MV-4-11 (cell line): ENCODE data around the gene TRAPPC12.
"Not testable (repeated sequence)": the region's sequence is repeated elsewhere in the genome, so short reads cannot be mapped to it uniquely, and the experiment has no call there.

Experiments used
- DNase-seq: peaks from one replicate; lab custom pipeline; 2025; lab: John Stamatoyannopoulos, UW

Gene TRAPPC12

DNA sequence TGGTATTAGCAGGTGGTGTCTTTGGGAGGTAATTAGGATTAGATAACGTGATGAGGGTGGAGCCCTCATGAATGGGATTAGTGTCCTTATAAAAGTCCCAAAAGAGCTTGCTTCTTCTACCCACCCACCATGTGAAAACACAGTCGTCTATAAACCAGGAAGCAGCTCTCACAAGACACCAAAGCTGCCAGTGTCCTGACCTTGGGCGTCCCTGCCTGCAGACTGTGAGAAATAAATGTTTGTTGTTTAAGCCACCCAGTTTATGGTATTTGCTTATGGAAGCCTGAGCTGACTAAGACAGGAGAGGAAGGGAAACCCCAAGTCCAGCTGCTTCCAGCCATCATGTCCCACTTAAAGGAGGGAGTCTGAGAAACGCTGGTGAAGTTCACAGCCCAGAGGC lies 126.3 kb downstream of the TRAPPC12 start:
- DNase-seq: no peak

DNA sequence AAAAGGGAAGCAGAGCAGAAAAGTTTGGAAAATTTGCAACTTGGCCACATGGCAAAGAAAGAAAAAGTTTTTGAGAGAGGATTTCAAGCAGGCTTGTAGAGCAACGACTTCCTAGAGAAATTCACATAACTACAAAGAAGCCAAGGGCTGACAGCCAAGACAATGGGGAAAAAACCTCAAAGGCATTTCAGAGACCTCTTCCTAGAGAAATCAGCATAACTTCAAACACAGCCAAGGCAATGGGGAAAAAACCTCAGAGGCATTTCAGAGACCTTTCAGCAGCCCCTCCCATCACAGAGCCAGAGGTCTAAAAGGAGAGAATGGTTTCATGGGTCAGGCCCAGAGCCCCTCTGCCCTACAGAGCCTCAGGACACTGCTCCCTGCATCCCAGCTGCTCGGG lies 132.6 kb downstream of the TRAPPC12 start:
- no peak for DNase-seq

DNA sequence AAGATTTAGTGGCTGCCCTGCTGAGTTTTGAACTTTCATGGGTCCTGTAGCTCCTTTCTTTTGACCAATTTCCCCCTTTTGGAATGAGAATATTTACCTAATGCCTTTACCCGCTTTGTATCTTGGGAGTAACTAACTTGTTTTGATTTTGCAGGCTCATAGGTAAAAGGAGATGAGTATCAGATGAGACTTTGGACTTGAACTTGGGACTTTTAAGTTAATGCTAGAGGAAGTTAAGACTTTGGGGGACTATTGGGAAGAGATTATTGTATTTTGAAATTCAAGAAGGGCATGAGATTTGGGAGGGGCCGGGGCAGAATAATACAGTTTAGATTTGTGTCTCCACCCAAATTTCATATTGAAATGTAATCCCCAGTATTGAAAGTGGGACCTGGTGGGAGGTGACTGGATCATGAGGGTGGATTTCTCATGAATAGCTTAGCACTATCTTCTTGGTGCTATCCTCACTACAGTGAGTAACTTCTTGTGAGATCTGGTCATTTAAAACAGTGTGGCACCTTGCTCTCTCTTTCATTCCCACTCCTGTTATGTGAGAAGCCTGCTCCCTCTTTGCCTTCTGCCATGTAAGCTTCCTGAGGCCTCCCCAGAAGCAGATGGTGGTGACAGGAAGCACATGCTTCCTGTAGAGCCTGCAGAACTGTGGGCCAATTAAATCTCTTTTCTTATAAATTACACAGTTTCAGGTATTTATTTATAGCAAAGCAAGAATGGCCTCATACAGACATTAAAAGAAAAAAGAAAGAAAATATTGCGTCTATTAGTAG lies 133.7 kb downstream of the TRAPPC12 start:
- no peak for DNase-seq

DNA sequence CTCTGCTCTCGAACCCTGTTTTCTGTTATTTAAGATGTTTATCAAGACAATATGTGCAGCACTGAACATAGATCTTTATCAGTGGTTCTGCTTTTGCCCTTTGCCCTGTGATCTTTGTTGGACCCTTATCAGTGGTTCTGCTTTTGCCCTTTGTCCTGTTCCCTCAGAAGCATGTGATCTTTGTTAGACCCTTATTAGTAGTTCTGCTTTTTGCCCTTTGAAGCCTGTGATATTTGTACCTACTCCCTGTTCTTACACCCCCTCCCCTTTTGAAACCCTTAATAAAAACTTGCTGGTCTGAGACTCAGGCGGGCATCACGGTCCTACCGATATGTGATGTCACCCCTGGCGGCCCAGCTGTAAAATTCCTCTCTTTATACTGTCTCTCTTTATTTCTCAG lies 135.9 kb downstream of the TRAPPC12 start:
- not testable (repeated sequence) for DNase-seq

DNA sequence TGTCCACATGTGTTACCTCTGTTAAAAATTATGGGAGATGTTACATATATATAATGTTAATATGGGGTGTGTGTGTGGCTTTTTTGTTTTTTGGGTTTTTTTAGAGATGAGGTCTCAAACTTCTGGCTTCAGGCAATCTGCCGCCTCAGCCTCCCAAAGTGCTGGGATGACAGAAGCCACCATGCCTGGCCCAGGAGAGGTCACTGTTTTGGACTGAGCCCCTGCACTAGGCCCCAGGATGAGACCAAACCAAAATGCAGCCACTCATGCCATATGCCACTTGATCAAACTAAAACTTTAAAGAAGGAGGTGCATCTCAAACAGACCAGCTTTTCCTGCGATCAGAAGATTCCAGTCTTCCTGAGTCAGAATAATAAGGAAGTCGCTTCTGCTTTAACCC lies 137.3 kb downstream of the TRAPPC12 start:
- no peak for DNase-seq

DNA sequence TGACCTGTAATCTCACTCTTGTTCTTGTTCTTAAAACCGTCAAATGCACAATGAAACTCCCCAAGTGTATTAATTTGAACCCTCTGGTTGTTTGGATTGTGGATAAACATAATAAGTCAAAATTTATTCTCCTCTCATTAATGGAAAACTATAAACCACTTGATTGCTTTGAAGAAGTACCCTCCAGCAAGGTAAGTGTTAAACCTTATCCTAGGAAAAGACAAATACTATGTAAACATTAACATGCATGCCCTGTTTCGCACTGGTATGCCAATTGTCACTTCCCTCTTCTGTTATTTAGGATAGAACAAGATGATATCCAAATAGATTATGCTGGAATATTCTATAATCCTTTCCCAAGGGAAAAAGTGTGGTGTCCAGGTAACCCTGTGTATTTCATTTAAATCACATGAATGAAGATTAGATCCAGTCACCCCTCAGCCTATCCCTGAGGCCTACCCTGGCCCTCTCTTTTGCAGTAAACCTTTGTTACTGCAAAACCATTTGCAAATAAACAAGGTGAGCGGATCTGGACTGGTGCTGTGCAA lies 138.5 kb downstream of the TRAPPC12 start:
- no peak for DNase-seq

DNA sequence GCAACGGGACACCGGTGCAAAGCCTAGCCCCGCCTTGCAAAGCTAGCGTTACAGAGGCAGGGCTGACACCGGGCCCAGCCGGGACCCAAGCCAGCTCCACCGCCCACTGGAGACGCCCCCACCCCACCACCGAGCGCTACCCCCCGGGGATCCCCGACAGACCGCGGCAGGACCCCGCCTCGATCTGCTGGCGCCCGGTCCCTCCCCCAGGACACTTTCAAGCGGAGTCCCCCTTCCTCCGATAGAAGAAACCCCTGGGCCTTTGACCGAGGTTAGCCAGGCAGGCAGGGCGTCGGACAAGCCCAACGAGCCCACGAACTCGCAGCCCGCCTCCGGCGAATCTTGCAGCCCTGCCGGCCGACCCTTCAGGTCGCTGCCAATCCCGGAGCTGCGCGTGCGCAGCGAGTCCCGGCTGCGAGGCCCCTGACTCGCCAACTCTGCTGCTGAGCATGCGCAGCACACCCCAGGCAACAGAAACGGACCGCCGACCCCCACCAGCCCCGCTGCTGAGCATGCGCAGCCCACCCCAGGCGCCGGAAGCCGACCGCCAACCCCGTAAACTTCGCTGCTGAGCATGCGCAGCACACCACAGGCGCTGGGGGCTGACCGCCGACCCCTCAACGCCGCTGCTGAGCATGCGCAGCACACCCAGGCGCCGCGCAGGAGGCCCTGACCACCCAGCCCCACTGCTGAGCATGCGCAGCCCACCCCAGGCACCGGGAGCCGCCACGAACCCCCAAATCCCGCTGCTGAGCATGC lies 139.2 kb downstream of the TRAPPC12 start:
- DNase-seq: peak; percentile 94

DNA sequence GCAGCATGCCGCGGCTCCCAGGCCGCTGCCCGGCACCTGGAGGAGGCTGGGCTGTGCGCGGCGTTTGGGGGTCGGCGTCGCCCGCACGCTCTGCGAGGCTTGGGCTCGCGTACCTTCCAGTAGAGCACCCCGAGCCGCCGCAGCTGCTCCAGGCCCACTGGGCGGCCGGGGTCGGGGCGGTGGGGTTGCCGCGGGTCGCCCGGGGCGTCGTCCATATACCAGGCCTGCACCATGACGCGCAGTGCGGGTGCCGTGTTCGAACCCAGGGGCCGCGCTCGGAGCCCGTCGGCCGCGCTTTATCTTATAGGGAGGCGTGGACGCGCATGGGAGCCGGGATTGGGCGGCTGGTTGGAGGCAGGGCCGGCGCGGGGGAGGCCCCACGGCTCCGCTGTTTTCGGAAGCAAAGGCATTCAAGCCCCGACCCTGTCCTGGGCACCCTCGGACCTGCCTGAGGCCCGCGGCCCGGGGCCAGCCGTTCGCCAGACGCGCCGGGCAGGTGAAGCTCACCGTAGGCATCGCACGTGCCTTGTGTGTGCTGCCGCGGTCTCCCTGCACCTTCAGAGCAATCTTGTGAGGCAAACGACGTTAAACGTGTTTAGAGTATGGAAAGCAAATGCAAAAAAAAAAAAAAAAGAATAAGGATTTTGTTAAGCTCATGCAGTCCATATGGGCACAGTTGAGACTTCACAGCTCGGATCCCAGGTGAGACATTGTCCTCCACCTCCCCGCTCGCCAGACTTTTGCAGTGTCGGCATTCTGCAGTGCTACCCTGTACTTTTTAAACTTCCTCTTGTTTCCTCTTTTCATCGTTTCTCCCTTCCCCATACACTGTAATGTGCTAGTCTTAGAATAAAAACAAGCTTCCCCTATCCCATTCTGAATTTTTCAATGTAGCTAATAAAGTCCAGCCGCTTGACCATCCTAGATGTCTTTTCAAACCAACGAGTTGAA lies 140.0 kb downstream of the TRAPPC12 start, which contains the start of gene ADI1:
TSS of gene ADI1 (minus strand) at position 277 of the 951 bp plus-strand sequence. CDS start at position 233, 44 bp downstream.
- DNase-seq: peak; percentile 76

DNA sequence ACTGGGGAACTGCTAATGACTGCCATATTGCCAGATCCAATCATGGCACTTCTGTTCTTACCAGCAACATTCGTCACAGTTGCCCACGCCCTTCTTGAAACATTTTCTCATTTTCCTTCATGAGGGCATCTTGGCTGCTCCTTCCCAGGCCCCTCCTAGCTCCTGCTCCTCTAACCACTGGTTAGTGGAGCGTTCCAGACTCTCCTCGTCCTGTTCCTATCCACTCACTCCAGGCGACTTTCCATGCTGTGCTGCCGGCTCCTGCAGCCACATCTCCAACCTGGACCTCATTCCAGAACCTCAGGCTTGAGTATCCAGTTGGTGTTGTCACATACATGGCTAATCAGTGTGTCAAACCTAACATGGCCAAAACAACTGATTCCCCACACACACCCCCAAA lies 141.1 kb downstream of the TRAPPC12 start:
- no peak for DNase-seq

DNA sequence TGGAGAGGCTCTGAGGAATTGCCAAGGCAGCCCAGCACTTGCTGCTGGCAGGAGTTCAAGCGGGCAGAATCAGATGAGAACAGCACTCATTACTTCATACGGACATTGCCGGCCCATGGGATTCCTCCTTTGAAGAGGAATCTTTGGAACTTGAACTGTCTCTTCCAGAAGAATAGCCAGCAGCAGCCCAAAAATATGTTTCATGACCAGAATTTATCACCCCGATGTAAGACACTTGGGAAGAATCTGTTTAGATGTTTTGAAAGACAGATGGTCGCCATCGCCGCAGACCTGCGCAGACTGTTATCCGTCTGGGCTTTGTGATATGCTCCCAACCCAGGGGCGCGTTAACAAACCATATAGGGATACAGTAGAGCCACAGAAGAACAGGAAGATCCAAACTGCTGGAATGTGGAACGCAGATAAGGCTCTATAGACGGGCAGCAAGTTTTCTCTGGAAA lies 143.5 kb downstream of the TRAPPC12 start:
- DNase-seq: no peak

DNA sequence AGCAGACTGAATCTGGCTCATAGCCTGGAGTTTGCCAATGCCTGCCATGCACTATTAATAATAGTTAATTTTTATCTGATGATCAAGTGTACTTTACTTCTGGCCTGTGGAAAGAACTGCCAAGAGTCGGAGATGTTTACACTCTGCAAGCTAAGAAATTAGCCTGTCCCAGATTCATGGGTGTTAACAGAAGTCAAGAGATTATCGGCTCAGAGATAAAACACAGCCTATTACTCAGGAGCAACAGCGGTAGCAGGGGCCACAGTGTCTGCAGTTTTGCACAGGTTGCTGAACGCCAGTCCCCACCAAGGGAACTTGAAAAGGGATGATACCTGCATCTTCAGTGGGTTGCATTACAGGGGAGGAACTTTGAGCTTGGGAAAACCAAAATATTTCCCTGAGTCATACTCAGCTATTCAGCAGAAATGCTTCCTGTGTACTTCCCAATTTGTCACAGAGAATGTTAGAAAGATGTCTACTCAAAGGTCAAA lies 144.1 kb downstream of the TRAPPC12 start:
- DNase-seq: no peak

DNA sequence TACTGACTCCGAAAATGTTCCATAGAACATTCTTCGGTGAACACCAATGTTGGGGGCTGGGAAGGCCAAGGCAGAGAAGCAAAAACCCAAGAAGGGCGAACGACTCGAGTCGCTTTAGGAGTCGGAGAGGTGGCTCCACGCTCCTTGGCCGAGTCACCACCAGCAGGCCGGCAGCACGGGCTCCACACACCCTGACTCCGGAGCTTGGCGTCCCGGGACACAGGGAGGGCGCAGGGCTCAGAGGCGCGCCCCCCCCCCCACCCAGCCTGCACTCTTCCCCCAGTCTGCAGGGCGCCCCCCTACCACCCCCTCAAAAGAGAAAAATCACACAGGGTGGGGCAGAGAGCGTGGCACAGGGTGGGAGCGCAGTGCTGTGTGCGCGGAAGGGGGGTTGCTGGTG lies 147.4 kb downstream of the TRAPPC12 start:
- no peak for DNase-seq

DNA sequence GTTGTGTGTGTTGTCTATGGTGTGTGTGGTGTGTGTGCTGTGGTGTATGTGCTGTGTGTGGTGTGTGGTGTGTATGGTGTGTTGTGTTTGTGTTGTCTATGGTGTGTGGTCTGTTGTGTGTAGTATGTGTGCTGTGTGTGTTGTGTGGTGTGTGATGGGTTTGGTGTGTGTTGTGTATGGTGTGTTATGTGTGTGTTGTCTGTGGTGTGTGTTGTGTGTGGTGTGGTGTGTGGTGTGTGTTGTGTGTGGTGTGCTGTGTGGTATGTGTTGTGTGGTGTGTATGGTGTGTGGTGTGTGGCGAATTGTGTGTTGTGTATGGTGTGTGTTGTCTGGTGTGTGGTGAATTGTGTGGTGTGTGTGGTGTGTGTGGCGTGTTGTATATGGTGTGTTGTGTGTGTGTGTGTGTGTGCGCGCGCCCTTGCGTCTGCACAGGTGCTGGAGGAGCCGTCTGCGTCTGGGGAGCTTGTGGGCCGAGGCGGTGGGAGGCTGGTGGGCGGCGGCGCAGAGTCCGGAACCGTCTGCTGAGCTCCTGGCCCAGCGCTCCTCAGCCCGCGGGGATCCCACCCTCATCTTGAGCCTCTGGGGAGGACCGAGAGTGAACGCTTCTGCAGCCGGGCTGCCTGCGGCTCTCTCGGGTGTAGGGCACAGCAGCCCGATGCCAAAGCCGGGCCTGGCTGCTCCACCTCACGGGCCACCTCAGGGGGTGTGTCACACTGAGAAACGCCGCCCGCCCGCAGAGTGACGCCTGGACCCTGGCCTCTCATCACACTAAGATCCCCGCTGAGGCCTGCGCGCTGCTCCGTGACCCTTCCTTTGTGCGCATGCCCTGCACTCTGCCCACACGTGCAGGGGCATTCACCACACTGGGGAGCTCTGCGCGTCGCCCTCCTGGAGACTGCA lies 148.6 kb downstream of the TRAPPC12 start:
- no peak for DNase-seq
